Subcutaneous abdominal adipose tissue (tissue), 5 donors: ENCODE data around the gene TRNP1.

Source experiments
- H3K27ac ChIP-seq: one replicate; pipeline ENCODE4 v1.7.0; 2013; ENCODE audit warnings: low read depth, mild to moderate bottlenecking, inconsistent platforms, low read length, moderate library complexity
- H3K27me3 ChIP-seq, 5 donors: one replicate each; pipeline ENCODE4 v1.7.0; 2013; ENCODE audit warnings: low read length in 5 of 5, inconsistent platforms in 1 of 5; ENCODE audit not compliant: control insufficient read depth in 5 of 5, insufficient read depth in 4 of 5
- H3K36me3 ChIP-seq, 5 donors: one replicate each; pipeline ENCODE4 v1.7.0; 2013; ENCODE audit warnings: low read length in 5 of 5; ENCODE audit not compliant: control insufficient read depth in 5 of 5, insufficient read depth in 5 of 5
- H3K4me1 ChIP-seq, 5 donors: one replicate each; pipeline ENCODE4 v1.7.0; 2013; ENCODE audit warnings: low read length in 5 of 5, mild to moderate bottlenecking in 3 of 5, moderate library complexity in 1 of 5; ENCODE audit not compliant: control insufficient read depth in 5 of 5, insufficient read depth in 5 of 5
- H3K4me3 ChIP-seq, 5 donors: one replicate each; pipeline ENCODE4 v1.7.0; 2013; ENCODE audit warnings: low read length in 5 of 5, low read depth in 1 of 5
- H3K9ac ChIP-seq, 5 donors: one replicate each; pipeline ENCODE4 v1.7.0; 2013; ENCODE audit warnings: low read length in 5 of 5, mild to moderate bottlenecking in 4 of 5, moderate library complexity in 3 of 5
- H3K9me3 ChIP-seq, 5 donors: one replicate each; pipeline ENCODE4 v1.7.0; 2013; ENCODE audit warnings: low read length in 5 of 5; ENCODE audit not compliant: control insufficient read depth in 5 of 5
- donor health status: healthy.
- donor health status: healthy.
- donor health status: healthy.
- donor health status: healthy.
- donor health status: healthy.

Gene TRNP1

GRCh38 chr1:27035344-27035743 is 41.9 kb downstream of the TRNP1 start:
- no peak overlapping the region for H3K4me3 ChIP-seq
- no peaks in the 10 kb centered on the region for H3K36me3 ChIP-seq
- H3K27ac ChIP-seq, result no peak overlapping the region
- H3K27me3 ChIP-seq, result no peaks in the 10 kb centered on the region
- H3K9me3 ChIP-seq, result no peaks in the 10 kb centered on the region
- H3K4me1 ChIP-seq, result peaks cover 4 to 18% (median 10%) of the 10 kb centered on the region in 5 donors
- no peak overlapping the region for H3K9ac ChIP-seq

DNA sequence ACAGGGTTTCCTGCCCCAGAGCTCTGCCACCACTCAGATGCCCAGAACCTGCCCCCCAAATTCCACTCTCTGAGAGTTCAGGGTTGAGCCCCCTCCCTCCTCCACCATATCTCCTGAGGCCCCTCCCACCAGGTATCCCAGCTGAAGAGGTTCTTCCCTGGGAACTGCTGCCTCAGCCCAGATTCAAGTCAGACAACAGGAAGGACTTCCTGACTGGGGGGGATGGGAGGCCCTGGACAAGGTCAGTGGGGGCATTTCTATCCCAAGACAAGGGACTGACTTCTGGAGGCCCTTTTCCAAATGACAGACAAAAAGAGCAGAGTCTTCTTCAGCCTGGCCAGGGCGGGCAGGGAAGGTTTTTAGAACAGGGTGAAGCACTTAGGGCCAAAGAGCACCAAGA is 43.2 kb downstream of the TRNP1 start:
- Histone ChIP-seq H3K9me3 (no peaks in the 10 kb centered on the region), H3K36me3 (no peaks in the 10 kb centered on the region), H3K27ac (no peak overlapping the region), H3K27me3 (no peaks in the 10 kb centered on the region), H3K4me1 (peaks cover under 1 to 11% (median 4%) of the 10 kb centered on the region in 5 donors), H3K9ac (no peak overlapping the region), H3K4me3 (no peak overlapping the region)

DNA sequence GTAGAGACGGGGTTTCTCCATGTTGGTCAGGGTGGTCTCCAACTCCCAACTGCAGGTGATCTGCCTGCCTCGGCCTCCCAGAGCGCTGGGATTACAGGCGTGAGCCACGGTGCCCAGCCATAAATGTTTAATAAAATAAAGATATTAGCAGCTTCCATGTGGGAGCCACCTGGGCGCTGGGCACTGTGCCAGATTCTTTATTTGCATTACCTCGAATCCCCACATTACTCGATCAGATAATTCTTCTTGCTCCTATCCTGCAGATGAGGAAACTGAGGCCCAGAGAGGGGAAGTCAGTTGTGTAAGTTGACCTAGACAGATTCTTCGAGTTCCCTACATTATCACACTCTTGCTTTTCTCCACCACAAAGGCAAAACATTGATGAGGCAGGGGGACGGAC is 44.0 kb downstream of the TRNP1 start:
- Histone ChIP-seq H3K27me3 (peaks cover 0 to 2% (median 0%) of the 10 kb centered on the region in 5 donors), H3K27ac (no peak overlapping the region), H3K9ac (no peak overlapping the region), H3K9me3 (no peaks in the 10 kb centered on the region), H3K4me1 (peaks cover 0 to 7% (median 0%) of the 10 kb centered on the region in 5 donors), H3K36me3 (no peaks in the 10 kb centered on the region), H3K4me3 (no peak overlapping the region)

- Histone ChIP-seq H3K4me3 (no peak overlapping the region), H3K9ac (no peak overlapping the region), H3K36me3 (no peaks in the 10 kb centered on the region), H3K27me3 (peaks cover 0 to 2% (median 0%) of the 10 kb centered on the region in 5 donors), H3K4me1 (peaks cover 0 to 7% (median 0%) of the 10 kb centered on the region in 5 donors), H3K27ac (no peak overlapping the region), H3K9me3 (no peaks in the 10 kb centered on the region)
Measured at GRCh38 chr1:27038020-27038419, 44.5 kb downstream of the TRNP1 start.

- peaks cover 0 to 4% (median 0%) of the 10 kb centered on the region in 5 donors for H3K27me3 ChIP-seq
- H3K36me3 ChIP-seq, result no peaks in the 10 kb centered on the region
- H3K27ac ChIP-seq, result no peak overlapping the region
- no peak overlapping the region for H3K4me3 ChIP-seq
- peaks cover 5 to 15% (median 9%) of the 10 kb centered on the region in 5 donors for H3K4me1 ChIP-seq
- no peak overlapping the region for H3K9ac ChIP-seq
- H3K9me3 ChIP-seq, result no peaks in the 10 kb centered on the region
Measured at GRCh38 chr1:27042670-27043069, 49.2 kb downstream of the TRNP1 start.

- Histone ChIP-seq H3K9ac (peak overlapping the region in 3 of 5 donors; percentile 21 to 45 (median 27)), H3K4me3 (peak overlapping the region; percentile 30 to 58 (median 44)), H3K4me1 (peaks cover 5 to 15% (median 9%) of the 10 kb centered on the region in 5 donors), H3K9me3 (no peaks in the 10 kb centered on the region), H3K27ac (no peak overlapping the region), H3K27me3 (peaks cover 0 to 4% (median 0%) of the 10 kb centered on the region in 5 donors), H3K36me3 (no peaks in the 10 kb centered on the region)
Measured at GRCh38 chr1:27044613-27045151, 51.2 kb downstream of the TRNP1 start.

DNA sequence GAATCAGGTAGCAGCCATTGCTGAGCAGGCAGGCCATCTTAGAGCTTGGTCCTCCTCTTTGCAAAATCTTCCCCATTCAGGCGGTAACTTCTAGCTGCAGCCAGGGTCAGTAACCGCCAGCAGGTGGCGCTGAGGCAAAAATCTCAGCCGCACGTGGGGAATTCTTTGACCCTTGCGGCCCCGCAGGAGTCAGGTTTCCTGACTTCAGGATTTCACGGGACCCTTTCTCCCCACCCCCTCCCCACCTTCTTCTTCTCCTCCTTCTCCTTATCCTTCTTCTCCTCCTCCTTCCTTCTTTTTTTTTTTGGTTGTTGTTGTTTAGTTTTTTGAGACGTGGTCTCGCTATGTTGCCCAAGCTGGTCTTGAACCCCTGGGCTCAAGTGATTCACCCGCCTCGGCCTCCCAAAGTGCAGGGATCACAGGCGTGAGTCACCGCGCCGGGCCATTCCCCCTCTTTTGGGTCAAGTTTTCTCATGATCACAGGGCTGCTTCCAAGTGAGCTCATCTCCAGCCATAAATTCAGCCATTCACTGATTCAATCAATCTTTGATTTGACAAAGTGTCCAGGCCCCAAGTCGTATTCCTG is 52.6 kb downstream of the TRNP1 start:
- Histone ChIP-seq H3K27ac (no peak overlapping the region), H3K27me3 (peaks cover 0 to 4% (median 0%) of the 10 kb centered on the region in 5 donors), H3K4me1 (peaks cover 5 to 15% (median 9%) of the 10 kb centered on the region in 5 donors), H3K36me3 (no peaks in the 10 kb centered on the region), H3K9me3 (no peaks in the 10 kb centered on the region), H3K9ac (no peak overlapping the region), H3K4me3 (no peak overlapping the region)

GRCh38 chr1:27047914-27048313 is 54.4 kb downstream of the TRNP1 start:
- Histone ChIP-seq H3K27me3 (peaks cover 0 to 4% (median 0%) of the 10 kb centered on the region in 5 donors), H3K27ac (no peak overlapping the region), H3K9ac (no peak overlapping the region), H3K9me3 (no peaks in the 10 kb centered on the region), H3K36me3 (no peaks in the 10 kb centered on the region), H3K4me1 (peaks cover 5 to 15% (median 9%) of the 10 kb centered on the region in 5 donors), H3K4me3 (no peak overlapping the region)

DNA sequence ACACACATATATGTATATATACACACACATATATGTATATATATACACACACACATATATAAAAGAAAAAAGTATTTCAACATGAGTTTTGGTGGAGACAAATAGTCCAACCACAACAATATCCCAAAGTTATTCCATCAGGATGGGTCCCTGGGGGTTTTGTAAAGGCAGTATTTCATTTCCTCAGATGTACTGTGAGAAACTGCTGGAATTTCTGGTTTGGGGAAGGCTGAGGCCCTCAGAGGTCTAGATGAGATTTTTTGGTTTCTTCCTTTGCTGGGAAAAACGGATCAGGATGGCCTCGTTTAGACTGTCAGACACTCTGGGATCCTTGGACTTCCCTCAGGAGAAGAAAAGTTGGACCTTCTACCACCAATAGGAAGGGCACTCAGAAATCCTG is 55.6 kb downstream of the TRNP1 start:
- no peak overlapping the region for H3K4me3 ChIP-seq
- H3K27me3 ChIP-seq, result peaks cover 0 to 4% (median 0%) of the 10 kb centered on the region in 5 donors
- H3K9me3 ChIP-seq, result no peaks in the 10 kb centered on the region
- no peaks in the 10 kb centered on the region for H3K36me3 ChIP-seq
- no peak overlapping the region for H3K9ac ChIP-seq
- peaks cover 5 to 15% (median 9%) of the 10 kb centered on the region in 5 donors for H3K4me1 ChIP-seq
- no peak overlapping the region for H3K27ac ChIP-seq

- H3K36me3 ChIP-seq, result no peaks in the 10 kb centered on the region
- no peak overlapping the region for H3K4me3 ChIP-seq
- no peak overlapping the region for H3K9ac ChIP-seq
- H3K27me3 ChIP-seq, result peaks cover 0 to 4% (median 0%) of the 10 kb centered on the region in 5 donors
- H3K27ac ChIP-seq, result no peak overlapping the region
- peaks cover 4 to 12% (median 8%) of the 10 kb centered on the region in 5 donors for H3K4me1 ChIP-seq
- H3K9me3 ChIP-seq, result no peaks in the 10 kb centered on the region
Measured at GRCh38 chr1:27049607-27050006, 56.1 kb downstream of the TRNP1 start.
